ENCODE measurements around the gene TERT.
A peak's percentile ranks its signal among the peaks of the same experiment; 100 is the strongest.

The TERT gene

GRCh38 chr5:1300581-1301083 is 5.8 kb upstream of the TERT start:
- ATAC-seq (ENCODE audit: insufficient read depth, low read depth) = no peak
- no peaks in the 10 kb centered on the region for H3K27me3 ChIP-seq (ENCODE audit: insufficient read depth, low read length, poor library complexity)
- H3K9ac ChIP-seq (ENCODE audit: low read depth, low read length) = no peak overlapping the region

GRCh38 chr5:1299961-1300360 is 5.1 kb upstream of the TERT start:
- Histone ChIP-seq H2AFZ (ENCODE audit: low read depth, low read length) (no peak overlapping the region), H3K36me3 (ENCODE audit: insufficient read depth, low read length) (no peaks in the 10 kb centered on the region), H3K9ac (ENCODE audit: low read depth, low read length) (no peak overlapping the region), H3K4me1 (ENCODE audit: insufficient read depth, low read length) (peaks cover 12% of the 10 kb centered on the region), H4K20me1 (ENCODE audit: insufficient read depth, low read length) (no peaks in the 10 kb centered on the region), H3K27ac (ENCODE audit: low read length) (peak overlapping the region; percentile 1; the same call in 1 of the 2 replicates), H3K79me2 (ENCODE audit: insufficient read depth, low read length) (no peaks in the 10 kb centered on the region), H3K4me2 (ENCODE audit: insufficient read depth, low read length) (no peak overlapping the region), H3K4me3 (ENCODE audit: low read depth in 1 of 2, low read length in 2 of 2) (no peak overlapping the region), H3K27me3 (ENCODE audit: insufficient read depth, low read length, poor library complexity) (no peaks in the 10 kb centered on the region), H3K9me3 (ENCODE audit: insufficient read depth, low read length, severe bottlenecking) (no peaks in the 10 kb centered on the region)
- TF ChIP-seq EZH2 (IDR thresholded peaks at IDR 0.05; ENCODE audit: borderline replicate concordance, low read depth, low read length, severe bottlenecking) (no peak), CTCF (IDR thresholded peaks at IDR 0.05; ENCODE audit: borderline replicate concordance, extremely low read depth, low read length, poor library complexity, severe bottlenecking) (no peak)
- no peak for DNase-seq
- no peak for ATAC-seq (ENCODE audit: insufficient read depth, low read depth)

More at GRCh38 chr5:1300581-1301083, 5.8 kb upstream of the TERT start:
- no peak overlapping the region for H3K4me2 ChIP-seq (ENCODE audit: insufficient read depth, low read length)
- no peak overlapping the region for H3K27ac ChIP-seq (ENCODE audit: low read length)
- no peaks in the 10 kb centered on the region for H3K79me2 ChIP-seq (ENCODE audit: insufficient read depth, low read length)
- TF ChIP-seq CTCF (IDR thresholded peaks at IDR 0.05; ENCODE audit: borderline replicate concordance, extremely low read depth, low read length, poor library complexity, severe bottlenecking) = no peak
- no peak for TF ChIP-seq EZH2 (IDR thresholded peaks at IDR 0.05; ENCODE audit: borderline replicate concordance, low read depth, low read length, severe bottlenecking)
- H2AFZ ChIP-seq (ENCODE audit: low read depth, low read length) = no peak overlapping the region
- no peak overlapping the region for H3K4me3 ChIP-seq (ENCODE audit: low read depth in 1 of 2, low read length in 2 of 2)
- no peaks in the 10 kb centered on the region for H3K9me3 ChIP-seq (ENCODE audit: insufficient read depth, low read length, severe bottlenecking)
- H4K20me1 ChIP-seq (ENCODE audit: insufficient read depth, low read length) = no peaks in the 10 kb centered on the region
- DNase-seq = no peak
- peaks cover 7% of the 10 kb centered on the region for H3K4me1 ChIP-seq (ENCODE audit: insufficient read depth, low read length)
- no peaks in the 10 kb centered on the region for H3K36me3 ChIP-seq (ENCODE audit: insufficient read depth, low read length)

GRCh38 chr5:1299511-1299850 is 4.6 kb upstream of the TERT start:
- TF ChIP-seq EZH2 (IDR thresholded peaks at IDR 0.05; ENCODE audit: borderline replicate concordance, low read depth, low read length, severe bottlenecking) = no peak
- TF ChIP-seq CTCF (IDR thresholded peaks at IDR 0.05; ENCODE audit: borderline replicate concordance, extremely low read depth, low read length, poor library complexity, severe bottlenecking) = peak; percentile 35
- no peaks in the 10 kb centered on the region for H3K9me3 ChIP-seq (ENCODE audit: insufficient read depth, low read length, severe bottlenecking)
- H3K27ac ChIP-seq (ENCODE audit: low read length) = peak overlapping the region; percentile 1
- H3K4me2 ChIP-seq (ENCODE audit: insufficient read depth, low read length) = no peak overlapping the region
- no peaks in the 10 kb centered on the region for H4K20me1 ChIP-seq (ENCODE audit: insufficient read depth, low read length)
- H3K9ac ChIP-seq (ENCODE audit: low read depth, low read length) = no peak overlapping the region
- H3K4me3 ChIP-seq (ENCODE audit: low read depth in 1 of 2, low read length in 2 of 2) = no peak overlapping the region
- no peak for ATAC-seq (ENCODE audit: insufficient read depth, low read depth)
- 0 out of 2 replicates have a peak overlapping the region, but pooled peaks have one; percentile 21 for H2AFZ ChIP-seq (ENCODE audit: low read depth, low read length)
- H3K79me2 ChIP-seq (ENCODE audit: insufficient read depth, low read length) = peaks cover under 1% of the 10 kb centered on the region; the same call in 1 of the 2 replicates
- H3K4me1 ChIP-seq (ENCODE audit: insufficient read depth, low read length) = peaks cover 12% of the 10 kb centered on the region
- no peaks in the 10 kb centered on the region for H3K36me3 ChIP-seq (ENCODE audit: insufficient read depth, low read length)
- no peaks in the 10 kb centered on the region for H3K27me3 ChIP-seq (ENCODE audit: insufficient read depth, low read length, poor library complexity)
- DNase-seq = no peak
